Measurements from ENCODE around the gene TMEM196.

DNA sequence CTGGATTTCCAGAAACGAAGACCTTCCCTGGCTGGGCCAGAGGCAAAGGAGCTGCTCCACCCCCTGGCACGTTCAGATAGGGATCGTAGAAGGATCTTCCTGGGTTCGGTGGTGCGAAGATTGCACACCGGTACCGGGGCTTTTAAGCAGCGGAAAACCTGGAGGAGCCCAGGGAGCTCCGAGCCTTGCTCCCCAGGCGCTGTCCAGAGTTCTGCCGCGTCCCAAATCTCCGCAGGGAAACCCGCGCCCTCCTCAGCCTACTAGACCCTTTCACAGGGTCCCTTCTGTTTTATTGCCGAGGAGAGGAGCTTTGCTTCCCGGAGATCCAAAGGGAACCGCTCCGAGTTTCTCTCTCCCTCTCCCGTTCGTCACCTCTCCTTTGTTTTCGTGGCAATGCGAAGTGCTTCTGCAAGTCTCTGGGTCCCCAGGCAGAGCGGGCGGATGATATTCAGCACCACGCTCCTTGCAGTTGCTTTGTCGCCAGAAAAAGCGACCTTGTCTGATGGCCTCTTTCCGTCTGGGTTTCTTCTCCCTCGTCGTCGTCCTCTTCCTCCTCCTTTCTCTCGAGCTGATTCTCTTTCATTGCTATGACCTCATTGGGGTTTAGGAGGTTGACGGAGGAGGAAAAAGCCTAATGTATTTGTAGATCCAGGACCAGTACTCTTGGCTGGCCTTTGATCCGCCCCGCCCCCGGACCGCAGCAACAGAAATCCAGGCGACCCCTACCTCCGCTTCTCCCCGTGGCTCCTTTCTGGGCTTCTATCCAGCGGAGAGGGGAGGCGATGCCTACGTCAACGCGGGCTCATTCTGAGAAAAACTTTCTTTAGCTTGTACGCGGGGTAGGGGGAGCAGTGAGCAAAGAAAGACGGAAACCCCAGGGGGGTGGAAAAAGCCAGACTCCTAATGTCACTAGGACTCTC lies at the start of gene TMEM196:
- TF ChIP-seq, protein P1, sequence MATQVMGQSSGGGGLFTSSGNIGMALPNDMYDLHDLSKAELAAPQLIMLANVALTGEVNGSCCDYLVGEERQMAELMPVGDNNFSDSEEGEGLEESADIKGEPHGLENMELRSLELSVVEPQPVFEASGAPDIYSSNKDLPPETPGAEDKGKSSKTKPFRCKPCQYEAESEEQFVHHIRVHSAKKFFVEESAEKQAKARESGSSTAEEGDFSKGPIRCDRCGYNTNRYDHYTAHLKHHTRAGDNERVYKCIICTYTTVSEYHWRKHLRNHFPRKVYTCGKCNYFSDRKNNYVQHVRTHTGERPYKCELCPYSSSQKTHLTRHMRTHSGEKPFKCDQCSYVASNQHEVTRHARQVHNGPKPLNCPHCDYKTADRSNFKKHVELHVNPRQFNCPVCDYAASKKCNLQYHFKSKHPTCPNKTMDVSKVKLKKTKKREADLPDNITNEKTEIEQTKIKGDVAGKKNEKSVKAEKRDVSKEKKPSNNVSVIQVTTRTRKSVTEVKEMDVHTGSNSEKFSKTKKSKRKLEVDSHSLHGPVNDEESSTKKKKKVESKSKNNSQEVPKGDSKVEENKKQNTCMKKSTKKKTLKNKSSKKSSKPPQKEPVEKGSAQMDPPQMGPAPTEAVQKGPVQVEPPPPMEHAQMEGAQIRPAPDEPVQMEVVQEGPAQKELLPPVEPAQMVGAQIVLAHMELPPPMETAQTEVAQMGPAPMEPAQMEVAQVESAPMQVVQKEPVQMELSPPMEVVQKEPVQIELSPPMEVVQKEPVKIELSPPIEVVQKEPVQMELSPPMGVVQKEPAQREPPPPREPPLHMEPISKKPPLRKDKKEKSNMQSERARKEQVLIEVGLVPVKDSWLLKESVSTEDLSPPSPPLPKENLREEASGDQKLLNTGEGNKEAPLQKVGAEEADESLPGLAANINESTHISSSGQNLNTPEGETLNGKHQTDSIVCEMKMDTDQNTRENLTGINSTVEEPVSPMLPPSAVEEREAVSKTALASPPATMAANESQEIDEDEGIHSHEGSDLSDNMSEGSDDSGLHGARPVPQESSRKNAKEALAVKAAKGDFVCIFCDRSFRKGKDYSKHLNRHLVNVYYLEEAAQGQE (IDR thresholded peaks at IDR 0.05) = peak; percentile 94
- TF ChIP-seq TAF1 (conservative IDR thresholded peaks at IDR 0.05) (no peak), MAX (IDR thresholded peaks at IDR 0.05) (no peak)
